AG10803 (cell line): ENCODE results near the gene CDC6.
A peak's percentile ranks its signal among the peaks of the same experiment; 100 is the strongest.

Experiments
- DNase-seq: peaks from one replicate; pipeline ENCODE4 v3.0.0; 2010; ENCODE audit warnings: low read depth
- H3K4me3 ChIP-seq: 2 replicates; pipeline ENCODE4 v1.5.1; 2011; ENCODE audit warnings: mild to moderate bottlenecking, low read length, control low read depth
- CTCF ChIP-seq: conservative IDR thresholded peaks from 2 replicates; pipeline ENCODE4 v1.5.1; 2011; ENCODE audit warnings: mild to moderate bottlenecking, low read length, control low read depth, inconsistent platforms

The CDC6 gene

GRCh38 chr17:40329839-40330794 is 42.4 kb downstream of the CDC6 start:
- DNase-seq, result no peak
- H3K4me3 ChIP-seq, result no peak overlapping the region

GRCh38 chr17:40330850-40331470 is 43.3 kb downstream of the CDC6 start:
- TF ChIP-seq CTCF, result no peak
- no peak for DNase-seq
- H3K4me3 ChIP-seq, result no peak overlapping the region

More at GRCh38 chr17:40329839-40330794, 42.4 kb downstream of the CDC6 start:
- no peak for TF ChIP-seq CTCF

- no peak for TF ChIP-seq CTCF
- H3K4me3 ChIP-seq, result no peak overlapping the region; the same call in 1 of the 2 replicates
- DNase-seq, result peak; percentile 60
These were observed 44.3 kb downstream of the CDC6 start for GRCh38 chr17:40331743-40332641.

- no peak for DNase-seq
- no peak overlapping the region for H3K4me3 ChIP-seq
- TF ChIP-seq CTCF, result no peak
These were observed 46.2 kb downstream of the CDC6 start for GRCh38 chr17:40333781-40334448.

- DNase-seq, result no peak
- no peak overlapping the region for H3K4me3 ChIP-seq
- no peak for TF ChIP-seq CTCF
These were observed 47.9 kb downstream of the CDC6 start for GRCh38 chr17:40335620-40336019.

GRCh38 chr17:40337351-40337750 is 49.7 kb downstream of the CDC6 start:
- no peak for TF ChIP-seq CTCF
- no peak overlapping the region for H3K4me3 ChIP-seq
- DNase-seq, result no peak
